K562 (cell line): ENCODE data around the gene CCDC34. TPM values are rescaled to one million over a fixed set of nuclear protein-coding genes. Genes with fewer than 3 reads are reported as not detected.

ENCODE experiments used
- CREBBP ChIP-seq: IDR thresholded peaks from one replicate; pipeline ENCODE4 v1.6.1; 2012; ENCODE audit warnings: low read depth, mild to moderate bottlenecking, control low read depth, inconsistent platforms, low read length
- DNMT1 ChIP-seq: fragments of 450-650 bp; IDR thresholded peaks from 2 replicates; pipeline ENCODE4 v1.6.1; 2016; ENCODE audit warnings: antibody characterized with exemption, mild to moderate bottlenecking
- ESRRA ChIP-seq: fragments of 450-650 bp; IDR thresholded peaks from 2 replicates; pipeline ENCODE4 v1.6.1; 2014; ENCODE audit warnings: low read depth, mild to moderate bottlenecking, moderate library complexity, borderline replicate concordance
- FOXA1 ChIP-seq: fragments of 450-650 bp; IDR thresholded peaks from 2 replicates; pipeline ENCODE4 v1.6.1; 2016; ENCODE audit warnings: mild to moderate bottlenecking, borderline replicate concordance
- HMGN3 ChIP-seq: IDR thresholded peaks from 2 replicates; pipeline ENCODE4 v1.6.1; 2011; ENCODE audit warnings: borderline replicate concordance, low read depth, mild to moderate bottlenecking, mixed read lengths, low read length; ENCODE audit not compliant: insufficient read length; ENCODE audit errors: extremely low read depth
- HNRNPH1 ChIP-seq: fragments of 200-400 bp; formaldehyde crosslinking; optimal IDR thresholded peaks from 2 replicates; pipeline ENCODE3; 2017; ENCODE audit warnings: low read depth, mild to moderate bottlenecking, low read length, moderate library complexity
- HSF4 ChIP-seq: fragments of 250-450 bp; sonication (Bioruptor Pico); IDR thresholded peaks from 2 replicates; pipeline ENCODE4 v2.1.2; 2022; ENCODE audit warnings: mild to moderate bottlenecking, moderate library complexity, borderline replicate concordance
- JUND ChIP-seq, 2 experiments: IDR thresholded peaks; 2 replicates in 1 of 2; 3 replicates in 1 of 2; pipeline ENCODE4 v1.6.1; 2011; ENCODE audit warnings: borderline replicate concordance in 2 of 2, low read depth in 2 of 2, low read length in 2 of 2, improper control_type of control experiment in 1 of 2, missing biosample characterization in 1 of 2, missing genetic modification characterization in 1 of 2, missing genetic modification reagents in 1 of 2
- KAT8 ChIP-seq: fragments of 450-650 bp; IDR thresholded peaks from 2 replicates; pipeline ENCODE4 v1.6.1; 2016; ENCODE audit warnings: low read depth, mild to moderate bottlenecking
- PHF21A ChIP-seq: fragments of 450-650 bp; IDR thresholded peaks from 2 replicates; pipeline ENCODE4 v1.6.1; 2017; ENCODE audit warnings: low read depth, borderline replicate concordance
- RNF2 ChIP-seq: sonication (generic); IDR thresholded peaks from 2 replicates; pipeline ENCODE4 v1.6.1; 2016
- SMARCB1 ChIP-seq: IDR thresholded peaks from 2 replicates; pipeline ENCODE4 v1.6.1; 2011; ENCODE audit warnings: improper control_type of control experiment, low read depth; ENCODE audit not compliant: insufficient read length
- SNIP1 ChIP-seq: fragments of 450-650 bp; IDR thresholded peaks from 2 replicates; pipeline ENCODE4 v1.7.1; 2017; ENCODE audit warnings: low read depth, mild to moderate bottlenecking
- TCF7 ChIP-seq: sonication (generic); IDR thresholded peaks from 2 replicates; pipeline ENCODE4 v1.6.1; 2016; ENCODE audit warnings: antibody characterized with exemption, borderline replicate concordance
- TEAD1 ChIP-seq, 2 experiments: fragments of 450-650 bp in 1 of 2; sonication (generic) in 1 of 2; formaldehyde crosslinking; IDR thresholded peaks; 2 replicates each; pipeline versions ENCODE4 v1.4.0 to v1.8.0; 2020 to 2022; ENCODE audit warnings: mild to moderate bottlenecking in 2 of 2, missing genetic modification reagents in 1 of 2
- THRAP3 ChIP-seq: fragments of 450-650 bp; IDR thresholded peaks from 2 replicates; pipeline ENCODE4 v1.6.1; 2016; ENCODE audit warnings: mild to moderate bottlenecking, inconsistent platforms, borderline replicate concordance
- ZBTB1 ChIP-seq: sonication (generic); formaldehyde crosslinking; IDR thresholded peaks from 2 replicates; pipeline ENCODE4 v1.8.1; 2023; ENCODE audit warnings: missing genetic modification reagents, low read depth, mild to moderate bottlenecking, borderline replicate concordance
- ZNF507 ChIP-seq: conservative IDR thresholded peaks from 2 replicates; pipeline ENCODE4 v1.6.1; 2017; ENCODE audit warnings: missing genetic modification characterization, missing compliant biosample characterization
- polyA plus RNA-seq, 8 experiments: library from polyadenylated mRNA; depleted of rRNA in 4 of 8; stranded (reverse) in 5 of 8; unstranded in 3 of 8; fragments of >200 nt; fragmentation: Nextera tagmentation in 2 of 8; fragmentation: Illumina TruSeq in 1 of 8; extraction: Ambion mirVana in 2 of 8; extraction: Trizol in 1 of 8; gene quantifications; 2 replicates each; pipeline versions ENCODE4 v1.2.1 to v1.2.3, GENCODE V29; 2011 to 2014; ENCODE audit warnings: inconsistent platforms in 1 of 8, missing spikeins in 1 of 8
- total RNA-seq, 7 experiments: library from RNA; depleted of rRNA in 6 of 7; stranded (reverse); fragments of >200 nt in 6 of 7; fragmentation: Illumina TruSeq in 2 of 7; extraction: Trizol in 2 of 7; gene quantifications; 2 replicates each; pipeline versions ENCODE4 v1.2.1 to v1.2.3, GENCODE V29; 2011 to 2021; ENCODE audit warnings: low replicate concordance in 1 of 7
- TF ChIP-seq, protein P1 (sequence below): fragments of 450-650 bp; IDR thresholded peaks from 2 replicates; pipeline ENCODE4 v1.6.1; 2016; ENCODE audit warnings: borderline replicate concordance
- TF ChIP-seq, protein P2 (sequence below), 2 experiments: fragments of 250-450 bp in 1 of 2; fragments of 450-650 bp in 1 of 2; sonication (Bioruptor Pico) in 1 of 2; IDR thresholded peaks; 2 replicates each; pipeline versions ENCODE4 v1.6.1 to v1.8.0; 2016 to 2021; ENCODE audit warnings: mild to moderate bottlenecking in 2 of 2, moderate library complexity in 2 of 2, missing compliant biosample characterization in 1 of 2, missing genetic modification characterization in 1 of 2
- TF ChIP-seq, protein P3 (sequence below): fragments of 450-650 bp; IDR thresholded peaks from 2 replicates; pipeline ENCODE4 v1.6.1; 2017; ENCODE audit warnings: antibody characterized with exemption
- TF ChIP-seq, protein P4 (sequence below): fragments of 450-650 bp; formaldehyde crosslinking; IDR thresholded peaks from 2 replicates; pipeline ENCODE4 v1.4.0; 2020; ENCODE audit warnings: mild to moderate bottlenecking, mixed read lengths

The CCDC34 gene
- total and polyA plus RNA-seq, 9 of the 15 experiments (the other 6 are each of a cell fraction or from before 2014, with no cell fraction given), result 6.2 to 42.0 (median 15.7) TPM

DNA sequence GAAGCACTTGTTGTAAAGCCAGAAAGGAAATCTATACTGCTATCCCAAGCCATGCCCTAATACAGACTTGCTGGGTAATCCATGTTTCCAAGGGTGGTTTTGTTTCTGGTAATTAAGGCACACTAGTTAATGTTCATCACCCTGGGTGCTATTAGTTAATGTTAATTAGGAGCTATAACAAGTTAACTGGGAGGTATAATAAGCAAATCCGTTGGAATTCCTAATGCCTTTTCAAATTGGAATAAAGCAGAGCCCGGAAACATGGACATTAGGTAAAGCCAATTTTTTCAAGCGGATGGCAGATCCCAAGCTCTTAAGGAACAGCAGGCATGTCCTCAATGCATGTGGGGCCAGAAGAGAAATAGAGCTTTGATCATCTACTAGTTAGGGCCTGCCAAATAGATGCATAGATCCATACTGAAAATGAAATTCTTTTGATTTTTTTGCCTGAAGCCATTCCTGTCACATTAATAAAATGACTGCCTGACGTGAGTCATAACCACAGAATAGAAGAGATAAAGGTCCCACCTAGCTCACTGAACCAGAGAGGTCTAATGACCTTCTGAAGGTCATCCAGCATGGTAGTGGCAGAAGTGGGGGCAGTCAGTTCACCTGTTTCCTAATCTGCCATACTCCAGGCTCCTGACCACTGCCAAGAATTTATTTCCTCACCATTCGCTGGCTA is 28.5 kb upstream of the CCDC34 start (continued):
- TF ChIP-seq, protein P1, sequence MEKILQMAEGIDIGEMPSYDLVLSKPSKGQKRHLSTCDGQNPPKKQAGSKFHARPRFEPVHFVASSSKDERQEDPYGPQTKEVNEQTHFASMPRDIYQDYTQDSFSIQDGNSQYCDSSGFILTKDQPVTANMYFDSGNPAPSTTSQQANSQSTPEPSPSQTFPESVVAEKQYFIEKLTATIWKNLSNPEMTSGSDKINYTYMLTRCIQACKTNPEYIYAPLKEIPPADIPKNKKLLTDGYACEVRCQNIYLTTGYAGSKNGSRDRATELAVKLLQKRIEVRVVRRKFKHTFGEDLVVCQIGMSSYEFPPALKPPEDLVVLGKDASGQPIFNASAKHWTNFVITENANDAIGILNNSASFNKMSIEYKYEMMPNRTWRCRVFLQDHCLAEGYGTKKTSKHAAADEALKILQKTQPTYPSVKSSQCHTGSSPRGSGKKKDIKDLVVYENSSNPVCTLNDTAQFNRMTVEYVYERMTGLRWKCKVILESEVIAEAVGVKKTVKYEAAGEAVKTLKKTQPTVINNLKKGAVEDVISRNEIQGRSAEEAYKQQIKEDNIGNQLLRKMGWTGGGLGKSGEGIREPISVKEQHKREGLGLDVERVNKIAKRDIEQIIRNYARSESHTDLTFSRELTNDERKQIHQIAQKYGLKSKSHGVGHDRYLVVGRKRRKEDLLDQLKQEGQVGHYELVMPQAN, result no peak
- no peak for TF ChIP-seq KAT8
- TF ChIP-seq THRAP3, result no peak
- TF ChIP-seq JUND (IDR thresholded peaks at IDR 0.05; ENCODE audit: borderline replicate concordance, low read depth, low read length), result peak; percentile 80; the same call in 1 of the 2 replicates
- TF ChIP-seq JUND (tag; IDR thresholded peaks at IDR 0.05; ENCODE audit: borderline replicate concordance, low read depth, low read length), result no peak; the same call in 2 of the 3 replicates
- no peak for TF ChIP-seq FOXA1
- TF ChIP-seq TEAD1 (CRISPR knock-in tag; IDR thresholded peaks at IDR 0.05), result no peak
- TF ChIP-seq, protein P2, sequence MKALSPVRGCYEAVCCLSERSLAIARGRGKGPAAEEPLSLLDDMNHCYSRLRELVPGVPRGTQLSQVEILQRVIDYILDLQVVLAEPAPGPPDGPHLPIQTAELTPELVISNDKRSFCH (CRISPR knock-in tag; IDR thresholded peaks at IDR 0.05), result no peak
- TF ChIP-seq, protein P2 (tag; IDR thresholded peaks at IDR 0.05), result no peak
- peak; percentile 21 for TF ChIP-seq SMARCB1
- TF ChIP-seq SNIP1, result no peak
- TF ChIP-seq ESRRA, result peak; percentile 90
- TF ChIP-seq, protein P3, sequence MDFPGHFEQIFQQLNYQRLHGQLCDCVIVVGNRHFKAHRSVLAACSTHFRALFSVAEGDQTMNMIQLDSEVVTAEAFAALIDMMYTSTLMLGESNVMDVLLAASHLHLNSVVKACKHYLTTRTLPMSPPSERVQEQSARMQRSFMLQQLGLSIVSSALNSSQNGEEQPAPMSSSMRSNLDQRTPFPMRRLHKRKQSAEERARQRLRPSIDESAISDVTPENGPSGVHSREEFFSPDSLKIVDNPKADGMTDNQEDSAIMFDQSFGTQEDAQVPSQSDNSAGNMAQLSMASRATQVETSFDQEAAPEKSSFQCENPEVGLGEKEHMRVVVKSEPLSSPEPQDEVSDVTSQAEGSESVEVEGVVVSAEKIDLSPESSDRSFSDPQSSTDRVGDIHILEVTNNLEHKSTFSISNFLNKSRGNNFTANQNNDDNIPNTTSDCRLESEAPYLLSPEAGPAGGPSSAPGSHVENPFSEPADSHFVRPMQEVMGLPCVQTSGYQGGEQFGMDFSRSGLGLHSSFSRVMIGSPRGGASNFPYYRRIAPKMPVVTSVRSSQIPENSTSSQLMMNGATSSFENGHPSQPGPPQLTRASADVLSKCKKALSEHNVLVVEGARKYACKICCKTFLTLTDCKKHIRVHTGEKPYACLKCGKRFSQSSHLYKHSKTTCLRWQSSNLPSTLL, result no peak
- no peak for TF ChIP-seq ZNF507 (tag)
- TF ChIP-seq, protein P4, sequence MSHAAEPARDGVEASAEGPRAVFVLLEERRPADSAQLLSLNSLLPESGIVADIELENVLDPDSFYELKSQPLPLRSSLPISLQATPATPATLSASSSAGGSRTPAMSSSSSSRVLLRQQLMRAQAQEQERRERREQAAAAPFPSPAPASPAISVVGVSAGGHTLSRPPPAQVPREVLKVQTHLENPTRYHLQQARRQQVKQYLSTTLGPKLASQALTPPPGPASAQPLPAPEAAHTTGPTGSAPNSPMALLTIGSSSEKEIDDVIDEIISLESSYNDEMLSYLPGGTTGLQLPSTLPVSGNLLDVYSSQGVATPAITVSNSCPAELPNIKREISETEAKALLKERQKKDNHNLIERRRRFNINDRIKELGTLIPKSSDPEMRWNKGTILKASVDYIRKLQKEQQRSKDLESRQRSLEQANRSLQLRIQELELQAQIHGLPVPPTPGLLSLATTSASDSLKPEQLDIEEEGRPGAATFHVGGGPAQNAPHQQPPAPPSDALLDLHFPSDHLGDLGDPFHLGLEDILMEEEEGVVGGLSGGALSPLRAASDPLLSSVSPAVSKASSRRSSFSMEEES (CRISPR knock-in tag), result no peak
- no peak for TF ChIP-seq TCF7
- no peak for TF ChIP-seq HSF4
- no peak for TF ChIP-seq HMGN3
- no peak for TF ChIP-seq ZBTB1 (CRISPR knock-in tag)
- no peak for TF ChIP-seq DNMT1
- no peak for TF ChIP-seq RNF2
- TF ChIP-seq CREBBP, result no peak
- TF ChIP-seq PHF21A, result no peak
- TF ChIP-seq HNRNPH1, result no peak
